IgD-negative memory B cell (primary cell): ENCODE results near the gene TMEM218. TPM values are rescaled to one million over a fixed set of nuclear protein-coding genes. Genes with fewer than 3 reads are reported as not detected.
"Not testable (repeated sequence)": the region's sequence is repeated elsewhere in the genome, so short reads cannot be mapped to it uniquely, and the experiment has no call there.

Source experiments
- H3K27ac Mint-ChIP-seq, 3 donors: one replicate each; pipeline ENCODE4 v1.8.0; 2020 to 2022; ENCODE audit warnings: mild to moderate bottlenecking in 3 of 3, mixed read lengths in 3 of 3, moderate library complexity in 1 of 3
- H3K27me3 Mint-ChIP-seq: one replicate; pipeline ENCODE4 v1.8.0; 2021; ENCODE audit warnings: mixed read lengths
- H3K36me3 Mint-ChIP-seq: one replicate; pipeline ENCODE4 v1.8.0; 2020; ENCODE audit warnings: mild to moderate bottlenecking, mixed read lengths
- H3K4me1 Mint-ChIP-seq, 3 donors: one replicate each; pipeline ENCODE4 v1.8.0; 2020 to 2022; ENCODE audit warnings: mixed read lengths in 3 of 3, mild to moderate bottlenecking in 1 of 3
- H3K4me3 Mint-ChIP-seq, 4 donors: one replicate each; pipeline ENCODE4 v1.8.0; 2020 to 2022; ENCODE audit warnings: mild to moderate bottlenecking in 4 of 4, mixed read lengths in 4 of 4, moderate library complexity in 3 of 4
- H3K9me3 Mint-ChIP-seq, 3 donors: one replicate each; pipeline ENCODE4 v1.8.0; 2020 to 2021; ENCODE audit warnings: mixed read lengths in 3 of 3, mild to moderate bottlenecking in 1 of 3
- polyA plus RNA-seq: library from polyadenylated mRNA; unstranded; fragments of 300-500 nt; fragmentation: Illumina TruSeq; gene quantifications from one replicate; pipeline ENCODE4 v1.2.3, GENCODE V29; 2021

TMEM218 gene
- polyA plus RNA-seq, 1 donor from 2014 or later, result 45.1 TPM

DNA sequence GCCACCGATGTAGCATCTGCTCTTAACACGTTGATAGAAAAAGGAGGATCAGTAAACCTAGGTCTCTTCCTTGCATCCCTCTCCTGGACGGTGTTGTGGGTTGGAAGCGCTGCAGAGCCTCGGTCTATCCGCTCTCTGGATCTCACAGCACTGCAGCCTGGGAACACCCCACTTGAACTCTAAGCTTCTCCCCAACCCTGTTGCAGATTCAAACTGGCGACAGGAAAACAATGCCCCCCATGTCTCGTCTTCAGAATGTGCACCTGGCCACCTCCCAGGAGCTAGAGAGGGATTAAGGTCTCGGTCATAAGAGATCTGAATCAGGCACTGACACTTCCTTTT is 454 bp downstream of the TMEM218 start:
- Mint-ChIP-seq H3K36me3 (peaks cover 2% of the 10 kb centered on the region), H3K27ac (peak overlapping the region; percentile 81 to 100 (median 99)), H3K27me3 (peaks cover 3% of the 10 kb centered on the region), H3K4me3 (peak overlapping the region; percentile 92 to 100 (median 98)), H3K4me1 (peaks cover 17 to 20% (median 18%) of the 10 kb centered on the region in 3 donors), H3K9me3 (peaks cover 0 to 2% (median 0%) of the 10 kb centered on the region in 3 donors)

DNA sequence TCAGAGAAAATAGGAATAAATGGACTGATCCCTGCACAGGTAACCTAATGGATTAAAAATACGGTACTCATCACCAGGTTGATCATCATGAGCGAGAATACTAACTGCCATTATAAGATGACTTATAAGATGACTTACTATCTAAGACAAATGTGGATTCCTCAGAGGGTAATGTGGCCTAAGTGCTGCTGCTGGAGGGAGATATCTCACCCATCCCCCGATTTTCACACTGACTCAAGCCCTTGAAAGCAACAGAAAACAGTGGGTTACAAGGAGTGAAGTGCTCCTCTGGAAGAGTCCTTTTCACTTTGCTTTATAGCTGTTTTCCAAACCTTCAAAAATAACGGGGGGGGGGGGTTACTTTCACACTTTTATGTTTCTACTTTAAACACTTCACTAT is 920 bp downstream of the TMEM218 start:
- peak overlapping the region; percentile 92 to 100 (median 98) for H3K4me3 Mint-ChIP-seq
- H3K9me3 Mint-ChIP-seq, result peaks cover 0 to 2% (median 0%) of the 10 kb centered on the region in 3 donors
- H3K27me3 Mint-ChIP-seq, result peaks cover 3% of the 10 kb centered on the region
- H3K36me3 Mint-ChIP-seq, result peaks cover 2% of the 10 kb centered on the region
- peaks cover 17 to 20% (median 18%) of the 10 kb centered on the region in 3 donors for H3K4me1 Mint-ChIP-seq
- peak overlapping the region; percentile 81 to 100 (median 99) for H3K27ac Mint-ChIP-seq

DNA sequence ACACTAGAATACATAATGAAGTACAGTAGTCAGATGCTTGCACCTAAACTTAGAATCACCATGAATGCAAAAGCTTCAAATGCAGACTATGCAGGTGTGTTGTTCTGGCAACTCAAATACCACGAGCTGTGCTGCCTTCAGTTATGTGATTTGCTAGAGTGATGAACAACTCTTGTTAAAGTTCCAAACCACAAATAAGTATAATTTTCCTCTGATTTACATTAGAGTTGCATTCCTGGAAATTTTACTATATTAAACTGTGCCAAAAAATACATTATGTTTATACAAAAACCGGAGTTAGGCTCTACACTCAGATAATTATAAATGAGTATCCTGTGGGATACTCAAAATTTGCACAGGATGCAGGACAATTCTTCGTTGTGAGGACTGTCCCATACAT is 3.0 kb downstream of the TMEM218 start:
- no peaks in the 10 kb centered on the region for H3K27me3 Mint-ChIP-seq
- peaks cover 0 to 2% (median 0%) of the 10 kb centered on the region in 3 donors for H3K9me3 Mint-ChIP-seq
- H3K4me3 Mint-ChIP-seq, result peak overlapping the region in 1 of 4 donors; percentile 37
- peaks cover 2% of the 10 kb centered on the region for H3K36me3 Mint-ChIP-seq
- no peak overlapping the region for H3K27ac Mint-ChIP-seq
- H3K4me1 Mint-ChIP-seq, result peaks cover 18 to 24% (median 19%) of the 10 kb centered on the region in 3 donors

DNA sequence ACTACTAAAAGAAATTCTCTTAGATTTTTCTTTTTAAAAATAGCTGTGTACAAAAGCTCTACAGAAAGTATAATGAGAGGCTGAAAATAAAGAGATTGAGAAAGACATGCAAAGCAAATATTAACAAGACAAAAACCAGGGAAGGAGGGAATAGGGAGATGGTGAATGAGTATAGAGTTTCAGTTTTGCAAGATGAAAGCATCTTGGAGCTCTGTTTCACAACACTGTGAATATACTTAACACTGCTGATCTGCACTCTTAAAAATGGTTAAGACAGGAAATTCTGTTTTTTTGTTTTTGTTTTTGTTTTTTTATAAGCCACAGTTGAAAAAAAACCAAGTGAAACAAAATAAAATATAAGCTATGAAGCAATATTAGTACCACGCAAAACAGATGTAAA is 5.5 kb downstream of the TMEM218 start:
- Mint-ChIP-seq H3K27me3 (no peaks in the 10 kb centered on the region), H3K36me3 (peaks cover 5% of the 10 kb centered on the region), H3K27ac (no peak overlapping the region), H3K4me3 (no peak overlapping the region), H3K9me3 (no peaks in the 10 kb centered on the region), H3K4me1 (peaks cover 7 to 18% (median 11%) of the 10 kb centered on the region in 3 donors)

DNA sequence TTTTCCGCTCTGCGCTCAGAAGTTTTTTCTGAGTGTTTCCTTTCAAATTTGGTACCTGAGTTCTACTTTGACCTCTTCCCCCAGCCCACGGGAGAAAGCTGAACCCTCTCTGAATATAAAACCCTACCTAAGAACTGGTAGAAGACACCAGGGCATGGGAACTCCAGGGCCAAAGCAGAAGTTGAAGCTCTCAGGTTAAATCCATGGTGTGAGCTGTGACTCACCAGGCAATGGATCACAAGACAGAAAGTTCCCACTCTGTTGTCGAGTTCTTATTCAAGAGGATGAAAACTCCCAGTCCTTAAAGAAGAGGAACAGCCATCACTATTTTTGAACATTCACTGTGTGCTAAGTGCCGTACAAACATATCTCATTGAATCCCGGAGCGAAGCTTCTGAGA is 8.9 kb downstream of the TMEM218 start:
- Mint-ChIP-seq H3K9me3 (no peaks in the 10 kb centered on the region), H3K27me3 (no peaks in the 10 kb centered on the region), H3K27ac (no peak overlapping the region), H3K36me3 (peaks cover 6% of the 10 kb centered on the region), H3K4me3 (no peak overlapping the region), H3K4me1 (peaks cover 2 to 7% (median 5%) of the 10 kb centered on the region in 3 donors)

DNA sequence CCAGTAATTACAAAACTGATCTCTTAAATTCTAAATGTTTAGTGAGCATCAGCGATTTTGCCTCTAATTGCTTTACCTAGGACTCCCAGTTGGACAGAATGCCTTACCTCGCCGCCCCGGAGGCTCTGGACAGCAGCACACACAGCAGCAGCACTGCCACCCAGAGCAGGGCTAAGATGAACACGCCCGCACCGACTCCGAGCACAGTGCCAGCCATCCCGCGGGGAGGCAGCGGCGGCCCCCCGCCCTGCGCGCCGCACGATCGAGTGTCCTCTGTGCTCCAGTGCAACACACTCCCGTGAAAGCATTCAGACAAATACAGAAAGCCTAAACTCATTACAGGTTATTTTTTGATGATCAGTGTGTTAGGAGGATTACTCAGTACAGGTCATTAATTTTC is 9.4 kb downstream of the TMEM218 start:
- H3K27ac Mint-ChIP-seq, result no peak overlapping the region

DNA sequence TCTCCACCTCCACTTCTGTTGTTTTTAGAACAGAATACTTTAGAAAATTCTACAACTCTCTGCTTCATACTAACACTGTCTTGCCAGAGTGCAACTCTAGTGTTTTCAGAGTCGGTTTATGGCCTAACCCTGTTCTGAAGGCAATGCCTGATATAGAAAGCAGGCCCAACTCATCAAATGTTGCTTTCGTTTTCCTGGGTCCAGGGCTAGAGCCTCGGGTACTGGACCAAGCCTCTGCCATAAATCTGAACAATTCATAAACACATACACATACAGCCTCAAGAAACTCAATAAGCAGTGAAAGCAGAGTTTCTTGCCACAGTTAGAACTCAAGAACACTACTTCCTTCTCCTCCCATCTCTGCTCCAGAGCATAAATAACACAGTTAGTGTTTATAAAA is 9.8 kb downstream of the TMEM218 start:
- H3K9me3 Mint-ChIP-seq, result no peaks in the 10 kb centered on the region
- no peaks in the 10 kb centered on the region for H3K27me3 Mint-ChIP-seq
- H3K4me1 Mint-ChIP-seq, result peaks cover 0 to 5% (median 2%) of the 10 kb centered on the region in 3 donors
- peaks cover 4% of the 10 kb centered on the region for H3K36me3 Mint-ChIP-seq
- H3K27ac Mint-ChIP-seq, result peak overlapping the region in 1 of 3 donors; percentile 74
- H3K4me3 Mint-ChIP-seq, result no peak overlapping the region

More for the DNA sequence above, 9.4 kb downstream of the TMEM218 start:
- H3K4me1 Mint-ChIP-seq, result peaks cover 2 to 5% (median 4%) of the 10 kb centered on the region in 3 donors
- no peaks in the 10 kb centered on the region for H3K27me3 Mint-ChIP-seq
- no peak overlapping the region for H3K4me3 Mint-ChIP-seq
- H3K9me3 Mint-ChIP-seq, result no peaks in the 10 kb centered on the region
- peaks cover 6% of the 10 kb centered on the region for H3K36me3 Mint-ChIP-seq

DNA sequence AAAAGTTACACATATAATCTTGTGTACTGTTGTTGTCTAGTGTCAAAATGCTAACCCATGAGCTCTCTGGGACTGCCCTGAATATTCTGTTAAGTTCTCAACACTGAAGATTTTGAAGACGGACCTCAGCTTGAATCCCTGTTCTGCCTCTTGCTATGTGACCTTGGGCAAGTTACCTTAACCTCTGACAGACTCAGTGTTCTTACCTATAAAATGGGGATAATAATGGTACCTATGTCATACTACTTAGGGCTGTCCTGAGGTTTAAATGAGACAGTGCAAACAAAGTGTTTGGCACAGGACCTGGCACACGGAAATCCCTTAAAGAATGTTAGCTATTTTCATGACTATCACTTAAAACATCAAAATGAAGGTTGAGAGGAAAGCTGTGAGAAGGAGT is 11.3 kb downstream of the TMEM218 start:
- Mint-ChIP-seq H3K4me1 (peaks cover 0 to 3% (median 2%) of the 10 kb centered on the region in 3 donors), H3K27ac (no peak overlapping the region), H3K27me3 (no peaks in the 10 kb centered on the region), H3K4me3 (no peak overlapping the region), H3K36me3 (peaks cover 4% of the 10 kb centered on the region), H3K9me3 (no peaks in the 10 kb centered on the region)

DNA sequence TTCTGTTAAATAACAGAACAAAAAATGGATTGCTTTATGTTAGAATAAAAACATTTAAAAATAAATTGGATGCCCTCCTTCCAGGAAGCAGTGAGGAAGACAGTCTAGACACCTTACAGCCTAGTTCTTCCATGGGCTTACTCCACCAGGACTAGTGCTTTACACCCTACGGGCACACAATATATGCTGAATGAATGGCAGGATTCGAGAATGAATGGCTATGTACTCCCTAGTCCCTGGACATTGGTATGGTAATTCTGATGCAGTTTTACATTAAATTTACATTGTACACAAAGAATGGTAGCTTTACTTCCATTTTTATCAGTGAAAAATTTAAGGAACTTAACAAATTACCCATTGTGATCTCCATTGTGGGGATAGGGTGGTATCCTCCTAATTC is 16.7 kb downstream of the TMEM218 start:
- H3K27me3 Mint-ChIP-seq, result no peaks in the 10 kb centered on the region
- peaks cover 0 to 4% (median 3%) of the 10 kb centered on the region in 3 donors for H3K4me1 Mint-ChIP-seq
- no peak overlapping the region for H3K27ac Mint-ChIP-seq
- peaks cover 1% of the 10 kb centered on the region for H3K36me3 Mint-ChIP-seq
- no peak overlapping the region for H3K4me3 Mint-ChIP-seq
- no peaks in the 10 kb centered on the region for H3K9me3 Mint-ChIP-seq

DNA sequence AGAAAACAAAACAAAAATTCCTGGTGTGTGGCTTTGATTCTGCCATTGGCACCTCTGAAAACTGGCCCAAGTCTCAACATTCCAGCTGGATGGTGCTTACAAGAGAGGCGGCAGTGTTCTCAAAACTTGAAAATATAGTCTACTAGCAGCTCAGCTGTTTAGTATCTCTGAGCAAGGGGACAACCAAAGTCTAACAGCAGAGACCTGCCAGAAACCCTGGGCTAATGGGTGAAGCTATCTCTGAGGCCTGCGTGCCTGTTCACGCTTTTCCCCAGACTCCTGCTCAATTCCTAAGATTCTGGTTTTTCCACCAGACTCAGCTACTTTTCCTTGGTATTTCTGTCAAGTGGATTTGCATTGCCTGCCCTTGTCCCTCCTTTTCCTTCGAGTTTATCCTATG is 17.9 kb downstream of the TMEM218 start:
- H3K27ac Mint-ChIP-seq, result no peak overlapping the region
- peaks cover 0 to 4% (median 3%) of the 10 kb centered on the region in 3 donors for H3K4me1 Mint-ChIP-seq
- H3K4me3 Mint-ChIP-seq, result no peak overlapping the region
- H3K27me3 Mint-ChIP-seq, result no peaks in the 10 kb centered on the region
- no peaks in the 10 kb centered on the region for H3K9me3 Mint-ChIP-seq
- no peaks in the 10 kb centered on the region for H3K36me3 Mint-ChIP-seq

DNA sequence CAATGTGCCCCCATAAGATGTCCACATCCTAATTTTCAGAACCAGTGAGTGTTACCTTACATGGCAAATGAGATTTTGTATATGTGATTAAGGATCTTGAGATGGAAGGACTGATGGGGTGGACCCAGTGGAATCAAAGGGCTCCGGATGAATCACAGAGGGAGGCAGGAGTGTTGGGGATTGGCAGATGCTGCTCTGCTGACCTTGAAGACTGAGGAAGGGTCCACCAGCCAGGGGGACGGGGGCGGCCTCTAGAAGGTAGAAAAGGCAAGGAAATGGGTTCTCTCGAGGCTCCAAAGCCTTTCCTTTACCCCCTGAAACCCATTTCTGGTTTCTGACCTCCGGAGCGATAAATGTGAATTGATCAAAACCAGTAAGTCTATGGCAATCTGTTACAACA is 18.8 kb downstream of the TMEM218 start:
- H3K27me3 Mint-ChIP-seq, result no peaks in the 10 kb centered on the region
- H3K36me3 Mint-ChIP-seq, result no peaks in the 10 kb centered on the region
- no peak overlapping the region for H3K4me3 Mint-ChIP-seq
- H3K4me1 Mint-ChIP-seq, result peaks cover 0 to 4% (median 3%) of the 10 kb centered on the region in 3 donors
- H3K27ac Mint-ChIP-seq, result no peak overlapping the region
- no peaks in the 10 kb centered on the region for H3K9me3 Mint-ChIP-seq

DNA sequence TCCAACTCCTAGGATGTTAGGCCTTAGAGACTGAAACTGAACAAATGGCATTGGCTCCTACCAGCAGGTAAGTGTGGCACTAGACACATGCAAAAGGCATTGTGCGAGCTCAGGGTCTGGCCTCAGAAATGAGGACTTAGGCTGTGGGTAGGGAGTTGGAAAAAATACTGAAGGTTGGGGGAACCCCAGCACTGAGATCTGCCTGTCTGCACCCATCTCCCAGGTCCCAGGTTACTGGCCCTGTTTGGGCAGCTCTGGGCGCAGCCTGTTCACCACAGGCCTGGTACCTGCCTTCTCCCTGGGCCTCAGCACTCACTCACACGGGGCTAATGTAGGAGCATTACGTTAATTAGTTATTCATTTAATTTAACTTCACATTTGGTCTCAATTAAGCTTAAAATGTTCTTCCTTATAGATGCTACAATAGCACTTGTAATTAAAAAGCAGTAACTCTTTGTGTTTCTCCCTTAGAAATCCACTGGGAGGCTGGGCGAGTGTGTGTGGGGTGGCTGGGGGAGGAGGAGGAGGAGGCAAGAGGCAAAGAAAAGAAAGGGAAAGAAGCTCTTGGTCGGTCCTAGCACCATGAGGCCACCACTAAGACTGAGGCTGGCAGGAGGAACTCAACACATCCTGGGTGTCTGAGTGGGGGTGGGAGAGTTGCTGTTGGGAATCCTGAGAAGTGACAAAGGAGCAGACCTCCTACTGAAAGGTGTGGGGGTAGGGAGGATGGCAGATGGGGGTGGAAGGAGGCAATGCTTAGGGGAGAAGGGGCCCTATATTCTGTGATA is 19.4 kb downstream of the TMEM218 start:
- no peak overlapping the region for H3K4me3 Mint-ChIP-seq
- no peaks in the 10 kb centered on the region for H3K9me3 Mint-ChIP-seq
- no peaks in the 10 kb centered on the region for H3K36me3 Mint-ChIP-seq
- H3K4me1 Mint-ChIP-seq, result peaks cover 0 to 4% (median 3%) of the 10 kb centered on the region in 3 donors
- H3K27ac Mint-ChIP-seq, result no peak overlapping the region
- H3K27me3 Mint-ChIP-seq, result no peaks in the 10 kb centered on the region

DNA sequence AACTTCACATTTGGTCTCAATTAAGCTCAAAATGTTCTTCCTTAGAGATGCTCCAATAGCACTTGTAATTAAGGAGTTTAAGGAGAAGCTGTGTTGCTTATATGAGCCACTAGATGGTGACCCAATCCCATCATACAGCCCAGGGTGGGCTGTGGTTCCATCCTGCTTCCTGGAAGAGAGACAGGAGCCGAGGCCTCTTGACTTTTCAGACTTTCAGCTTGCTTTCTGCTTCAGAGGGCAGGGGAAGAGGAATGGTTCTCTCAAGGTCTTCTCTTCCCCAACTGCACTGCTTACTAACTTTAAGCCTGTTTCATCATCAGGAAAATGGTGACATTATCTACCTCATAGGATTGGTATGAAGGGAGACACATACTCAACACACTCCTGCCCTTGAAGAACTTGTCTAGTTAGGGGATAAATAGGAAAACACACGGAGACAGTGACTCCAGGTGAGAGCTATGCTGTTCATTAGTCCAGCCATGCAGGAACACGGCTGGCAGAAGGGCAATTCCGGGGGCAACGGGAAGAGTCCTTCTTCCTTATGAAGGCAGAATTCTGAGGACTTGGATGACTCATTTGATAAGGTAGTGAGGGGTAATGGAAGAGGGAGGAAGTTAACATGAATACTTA is 20.1 kb downstream of the TMEM218 start:
- H3K27me3 Mint-ChIP-seq, result no peaks in the 10 kb centered on the region
- no peak overlapping the region for H3K27ac Mint-ChIP-seq
- H3K36me3 Mint-ChIP-seq, result no peaks in the 10 kb centered on the region

DNA sequence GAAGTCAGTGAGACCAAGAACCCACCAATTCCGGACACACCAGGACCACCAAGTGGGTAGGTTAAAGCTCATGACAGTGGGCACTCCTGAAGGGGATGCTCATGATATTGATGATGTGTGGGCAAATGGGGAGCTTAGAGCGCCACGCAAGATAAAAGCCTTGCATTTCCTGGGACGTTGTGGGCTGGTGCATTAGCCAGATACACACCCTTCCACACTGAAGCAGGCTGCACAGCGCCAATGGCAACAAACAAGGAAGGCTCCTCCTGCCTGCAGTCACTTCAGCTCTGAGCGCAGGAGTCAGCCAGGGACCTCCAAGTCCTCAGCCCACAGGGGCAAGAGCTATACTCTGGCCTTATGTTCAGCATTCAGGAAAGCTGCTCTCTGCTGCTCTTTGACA is 20.6 kb downstream of the TMEM218 start:
- Mint-ChIP-seq H3K9me3 (no peaks in the 10 kb centered on the region), H3K36me3 (no peaks in the 10 kb centered on the region), H3K4me1 (peaks cover 0 to 5% (median 4%) of the 10 kb centered on the region in 3 donors), H3K27ac (peak overlapping the region in 1 of 3 donors; percentile 19), H3K27me3 (no peaks in the 10 kb centered on the region), H3K4me3 (no peak overlapping the region)

More for the DNA sequence above, 20.1 kb downstream of the TMEM218 start:
- Mint-ChIP-seq H3K9me3 (no peaks in the 10 kb centered on the region), H3K4me3 (no peak overlapping the region), H3K4me1 (peaks cover 0 to 5% (median 4%) of the 10 kb centered on the region in 3 donors)

DNA sequence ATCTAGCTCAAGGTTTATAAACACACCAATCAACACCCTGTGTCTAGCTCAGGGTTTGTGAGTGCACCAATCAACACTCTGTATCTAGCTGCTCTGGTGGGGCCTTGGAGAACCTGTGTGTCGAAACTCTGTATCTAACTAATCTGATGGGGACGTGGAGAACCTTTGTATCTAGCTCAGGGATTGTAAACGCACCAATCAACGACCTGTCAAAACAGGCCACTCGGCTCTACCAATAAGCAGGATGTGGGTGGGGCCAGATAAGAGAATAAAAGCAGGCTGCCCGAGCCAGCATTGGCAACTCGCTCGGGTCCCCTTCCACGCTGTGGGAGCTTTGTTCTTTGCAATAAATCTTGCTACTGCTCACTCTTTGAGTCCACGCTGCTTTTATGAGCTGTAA is 21.3 kb downstream of the TMEM218 start:
- not testable (repeated sequence) for H3K4me3 Mint-ChIP-seq, H3K4me1 Mint-ChIP-seq, H3K36me3 Mint-ChIP-seq, H3K9me3 Mint-ChIP-seq, H3K27me3 Mint-ChIP-seq
- H3K27ac Mint-ChIP-seq, result peak overlapping the region in 1 of 3 donors; percentile 19

DNA sequence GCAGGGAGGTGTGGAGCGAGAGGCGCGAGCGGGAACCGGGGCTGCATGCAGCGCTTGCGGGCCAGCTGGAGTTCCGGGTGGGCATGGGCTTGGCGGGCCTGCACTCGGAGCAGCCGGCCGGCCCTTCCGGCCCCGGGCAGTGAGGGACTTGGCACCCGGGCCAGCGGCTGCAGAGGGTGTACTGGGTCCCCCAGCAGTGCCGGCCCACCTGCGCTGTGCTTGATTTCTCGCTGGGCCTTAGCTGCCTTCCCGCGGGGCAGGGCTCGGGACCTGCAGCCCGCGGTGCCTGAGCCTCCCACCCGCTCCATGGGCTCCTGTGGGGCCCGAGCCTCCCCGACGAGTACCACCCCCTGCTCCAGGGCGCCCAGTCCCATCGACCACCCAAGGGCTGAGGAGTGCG is 21.9 kb downstream of the TMEM218 start:
- not testable (repeated sequence) for H3K9me3 Mint-ChIP-seq, H3K27me3 Mint-ChIP-seq, H3K4me1 Mint-ChIP-seq, H3K36me3 Mint-ChIP-seq, H3K4me3 Mint-ChIP-seq, H3K27ac Mint-ChIP-seq
